Neural cell (in vitro differentiated cells): ENCODE measurements around the gene KRTAP9-8. TPM values are rescaled to one million over a fixed set of nuclear protein-coding genes. Genes with fewer than 3 reads are reported as not detected.
"Not testable (repeated sequence)": the region's sequence is repeated elsewhere in the genome, so short reads cannot be mapped to it uniquely, and the experiment has no call there.

Source experiments
- H2AFZ ChIP-seq: fragments of 200-600, 300-800 bp; sonication (generic), shearing (Covaris generic); 2 replicates; pipeline ENCODE4 v1.6.0; 2014; ENCODE audit warnings: low read depth, mild to moderate bottlenecking, antibody characterized with exemption, low read length, moderate library complexity
- H3F3A ChIP-seq: fragments of 200-600 bp; shearing (Covaris generic); 2 replicates; pipeline ENCODE4 v1.6.1; 2016; ENCODE audit warnings: mild to moderate bottlenecking, moderate library complexity, mixed read lengths, antibody characterized with exemption, low read length; ENCODE audit not compliant: insufficient read depth, poor library complexity, severe bottlenecking
- H3K27ac ChIP-seq: fragments of 200-600, 300-800 bp; sonication (generic), shearing (Covaris generic); 2 replicates; pipeline ENCODE4 v1.5.1; 2014; ENCODE audit warnings: mild to moderate bottlenecking, low read length, moderate library complexity
- H3K27me3 ChIP-seq: fragments of 300-800, 200-600 bp; sonication (generic), shearing (Covaris generic); 2 replicates; pipeline ENCODE4 v1.6.0; 2014; ENCODE audit warnings: mild to moderate bottlenecking, low read depth, low read length, moderate library complexity; ENCODE audit not compliant: insufficient read depth
- H3K36me3 ChIP-seq: fragments of 300-800, 200-600 bp; sonication (generic), shearing (Covaris generic); 2 replicates; pipeline ENCODE4 v1.5.1; 2014; ENCODE audit warnings: mild to moderate bottlenecking, antibody characterized with exemption, low read length, moderate library complexity; ENCODE audit not compliant: insufficient read depth
- H3K4me2 ChIP-seq: fragments of 300-800, 200-600 bp; sonication (generic), shearing (Covaris generic); 2 replicates; pipeline ENCODE4 v1.6.0; 2014; ENCODE audit warnings: mild to moderate bottlenecking, low read length
- H3K4me3 ChIP-seq: fragments of 300-800, 200-600 bp; sonication (generic), shearing (Covaris generic); 2 replicates; pipeline ENCODE4 v1.5.1; 2014; ENCODE audit warnings: mild to moderate bottlenecking, low read length, moderate library complexity
- H3K79me2 ChIP-seq: fragments of 200-600 bp; shearing (Covaris generic); replicated peaks from 2 replicates; pipeline ENCODE4 v1.6.0; 2014; ENCODE audit warnings: mild to moderate bottlenecking, low read length, moderate library complexity; ENCODE audit not compliant: insufficient read depth
- H3K9ac ChIP-seq: fragments of 300-800, 200-600 bp; sonication (generic), shearing (Covaris generic); 2 replicates; pipeline ENCODE4 v1.6.1; 2016; ENCODE audit warnings: mild to moderate bottlenecking, low read length, mixed read lengths
- H3K9me2 ChIP-seq: fragments of 200-600 bp; shearing (Covaris generic); 2 replicates; pipeline ENCODE4 v1.6.1; 2016; ENCODE audit warnings: mild to moderate bottlenecking, low read length, mixed read lengths; ENCODE audit not compliant: insufficient read depth
- H3K9me3 ChIP-seq: fragments of 200-600, 300-800 bp; sonication (generic), shearing (Covaris generic); 2 replicates; pipeline ENCODE4 v1.6.1; 2016; ENCODE audit warnings: mild to moderate bottlenecking, mixed run types, low read length, moderate library complexity, mixed read lengths
- H4K20me1 ChIP-seq: fragments of 200-600 bp; shearing (Covaris generic); 2 replicates; pipeline ENCODE4 v1.6.1; 2016; ENCODE audit warnings: mild to moderate bottlenecking, mixed run types; ENCODE audit not compliant: insufficient read depth
- CTCF ChIP-seq: fragments of 450-650 bp; IDR thresholded peaks from 2 replicates; pipeline ENCODE4 v1.5.1; 2014; ENCODE audit warnings: antibody characterized with exemption, mild to moderate bottlenecking, moderate library complexity; ENCODE audit not compliant: poor library complexity, severe bottlenecking
- EZH2 ChIP-seq: fragments of 200-600, 300-800 bp; shearing (Covaris generic), sonication (generic); IDR thresholded peaks from 2 replicates; pipeline ENCODE4 v1.6.1; 2014; ENCODE audit warnings: antibody characterized with exemption, low read length, borderline replicate concordance, mild to moderate bottlenecking; ENCODE audit not compliant: insufficient read depth, poor library complexity, severe bottlenecking
- MXI1 ChIP-seq: fragments of 450-650 bp; conservative IDR thresholded peaks from 2 replicates; pipeline ENCODE4 v1.6.1; 2014; ENCODE audit warnings: antibody characterized with exemption, mild to moderate bottlenecking; ENCODE audit not compliant: poor library complexity, severe bottlenecking
- POLR2AphosphoS5 ChIP-seq: IDR thresholded peaks from 2 replicates; pipeline ENCODE4 v1.6.1; 2012
- RAD21 ChIP-seq: fragments of 450-650 bp; conservative IDR thresholded peaks from 2 replicates; pipeline ENCODE4 v1.6.1; 2014; ENCODE audit warnings: antibody characterized with exemption, mild to moderate bottlenecking, moderate library complexity
- REST ChIP-seq: IDR thresholded peaks from 2 replicates; pipeline ENCODE4 v1.6.1; 2012; ENCODE audit warnings: borderline replicate concordance
- SMC3 ChIP-seq: fragments of 450-650 bp; conservative IDR thresholded peaks from 2 replicates; pipeline ENCODE4 v1.6.1; 2014; ENCODE audit warnings: antibody characterized with exemption, mild to moderate bottlenecking, moderate library complexity; ENCODE audit not compliant: poor library complexity
- polyA plus RNA-seq: library from polyadenylated mRNA; depleted of rRNA; stranded (reverse); fragments of >200 nt; gene quantifications from 2 replicates; pipeline ENCODE4 v1.2.3, GENCODE V29; 2014

Gene KRTAP9-8
- polyA plus RNA-seq, 1 donor from 2014 or later, result not detected

GRCh38 chr17:41267711-41268110 lies 29.9 kb downstream of the KRTAP9-8 start:
- no peaks in the 10 kb centered on the region for H3K27me3 ChIP-seq
- H4K20me1 ChIP-seq, result no peaks in the 10 kb centered on the region
- H3K9me3 ChIP-seq, result no peaks in the 10 kb centered on the region
- H3K4me3 ChIP-seq, result no peak overlapping the region
- no peaks in the 10 kb centered on the region for H3K79me2 ChIP-seq
- H3K9me2 ChIP-seq, result no peaks in the 10 kb centered on the region
- TF ChIP-seq POLR2AphosphoS5 (no peak), EZH2 (no peak), RAD21 (no peak), CTCF (no peak), SMC3 (no peak), MXI1 (no peak), REST (no peak)
- no peak overlapping the region for H3K4me2 ChIP-seq
- H3K9ac ChIP-seq, result no peak overlapping the region
- no peak overlapping the region for H3K27ac ChIP-seq
- H3F3A ChIP-seq, result no peaks in the 10 kb centered on the region
- H2AFZ ChIP-seq, result no peak overlapping the region
- no peaks in the 10 kb centered on the region for H3K36me3 ChIP-seq

- H4K20me1 ChIP-seq, H3K9me2 ChIP-seq: not testable (repeated sequence)
These were observed 33.5 kb downstream of the KRTAP9-8 start for GRCh38 chr17:41271323-41271722.

GRCh38 chr17:41271858-41272257 lies 34.1 kb downstream of the KRTAP9-8 start:
- no peak for TF ChIP-seq RAD21
- Histone ChIP-seq H4K20me1 (no peaks in the 10 kb centered on the region), H2AFZ (no peak overlapping the region), H3K4me3 (no peak overlapping the region), H3K27me3 (no peaks in the 10 kb centered on the region), H3K9me2 (no peaks in the 10 kb centered on the region), H3K9ac (no peak overlapping the region), H3F3A (no peaks in the 10 kb centered on the region), H3K4me2 (no peak overlapping the region), H3K36me3 (no peaks in the 10 kb centered on the region), H3K9me3 (no peaks in the 10 kb centered on the region), H3K27ac (no peak overlapping the region), H3K79me2 (no peaks in the 10 kb centered on the region)

More at GRCh38 chr17:41271323-41271722, 33.5 kb downstream of the KRTAP9-8 start:
- not testable (repeated sequence) for H3K4me2 ChIP-seq, H3K36me3 ChIP-seq, H3K79me2 ChIP-seq, H3F3A ChIP-seq, H3K27me3 ChIP-seq, H3K9me3 ChIP-seq, H3K4me3 ChIP-seq, H2AFZ ChIP-seq, H3K9ac ChIP-seq, H3K27ac ChIP-seq

GRCh38 chr17:41275648-41276190 lies 37.9 kb downstream of the KRTAP9-8 start, which contains the start of gene KRTAP9-7:
TSS of gene KRTAP9-7 (plus strand) at chr17:41275698. CDS start at chr17:41275698, 0 bp downstream.
- H3K9ac ChIP-seq, H2AFZ ChIP-seq, H3K4me2 ChIP-seq, H3K27ac ChIP-seq, H3K4me3 ChIP-seq, H4K20me1 ChIP-seq, H3K79me2 ChIP-seq, H3K9me2 ChIP-seq, H3K27me3 ChIP-seq, H3K9me3 ChIP-seq, H3F3A ChIP-seq, H3K36me3 ChIP-seq: not testable (repeated sequence)
